Stimulated activated CD4-positive, alpha-beta T cell treated with anti-CD3 and anti-CD28 coated beads, Interleukin-12 subunit alpha, Interleukin-12 subunit beta, amount 100 ng/mL, for 24 hours (primary cell): Measurements from ENCODE around the gene FOXD1.
"Not testable (repeated sequence)": the region's sequence is repeated elsewhere in the genome, so short reads cannot be mapped to it uniquely, and the experiment has no call there.

ENCODE experiments used
- DNase-seq, 2 experiments: peaks; one replicate each; pipeline ENCODE4 v3.0.0-alpha.2; 2020; ENCODE audit warnings: low read depth in 2 of 2

Gene FOXD1

GRCh38 chr5:73464016-73464745, 15.6 kb upstream of the FOXD1 start:
- DNase-seq = no peak

- no peak for DNase-seq
Observed at GRCh38 chr5:73460133-73460532, 11.6 kb upstream of the FOXD1 start.

GRCh38 chr5:73459366-73459765, 10.8 kb upstream of the FOXD1 start:
- DNase-seq = no peak

- not testable (repeated sequence) for DNase-seq
Observed at GRCh38 chr5:73456462-73456861, 7.9 kb upstream of the FOXD1 start.

- DNase-seq = no peak
Observed at GRCh38 chr5:73454379-73455036, 5.9 kb upstream of the FOXD1 start.

GRCh38 chr5:73452215-73452614, 3.6 kb upstream of the FOXD1 start:
- no peak for DNase-seq

GRCh38 chr5:73451224-73452130, 2.9 kb upstream of the FOXD1 start:
- DNase-seq = peak in 1 of 2 experiments; percentile 62

GRCh38 chr5:73450672-73451223, 2.2 kb upstream of the FOXD1 start:
- DNase-seq = no peak

- DNase-seq = no peak
Observed at GRCh38 chr5:73450137-73450536, 1.6 kb upstream of the FOXD1 start.

GRCh38 chr5:73447530-73448462, 781 bp downstream of the FOXD1 start:
- no peak for DNase-seq

- no peak for DNase-seq
Observed at GRCh38 chr5:73446631-73447529, 1.7 kb downstream of the FOXD1 start.

GRCh38 chr5:73445665-73446630, 2.6 kb downstream of the FOXD1 start:
- no peak for DNase-seq

- no peak for DNase-seq
Observed at GRCh38 chr5:73444499-73445438, 3.8 kb downstream of the FOXD1 start.

- no peak for DNase-seq
Observed at GRCh38 chr5:73443829-73444498, 4.6 kb downstream of the FOXD1 start.

- DNase-seq = no peak
Observed at GRCh38 chr5:73442996-73443627, 5.5 kb downstream of the FOXD1 start.

- DNase-seq = no peak
Observed at GRCh38 chr5:73442231-73442811, 6.3 kb downstream of the FOXD1 start.
